Neural cell (in vitro differentiated cells): ENCODE results near the gene ELK3. TPM values are rescaled to one million over a fixed set of nuclear protein-coding genes. Genes with fewer than 3 reads are reported as not detected.
A peak's percentile ranks its signal among the peaks of the same experiment; 100 is the strongest.

Source experiments
- H2AFZ ChIP-seq: fragments of 200-600, 300-800 bp; sonication (generic), shearing (Covaris generic); 2 replicates; pipeline ENCODE4 v1.6.0; 2014; ENCODE audit warnings: low read depth, mild to moderate bottlenecking, antibody characterized with exemption, low read length, moderate library complexity
- H3F3A ChIP-seq: fragments of 200-600 bp; shearing (Covaris generic); 2 replicates; pipeline ENCODE4 v1.6.1; 2016; ENCODE audit warnings: mild to moderate bottlenecking, moderate library complexity, mixed read lengths, antibody characterized with exemption, low read length; ENCODE audit not compliant: insufficient read depth, poor library complexity, severe bottlenecking
- H3K27ac ChIP-seq: fragments of 200-600, 300-800 bp; sonication (generic), shearing (Covaris generic); 2 replicates; pipeline ENCODE4 v1.5.1; 2014; ENCODE audit warnings: mild to moderate bottlenecking, low read length, moderate library complexity
- H3K27me3 ChIP-seq: fragments of 300-800, 200-600 bp; sonication (generic), shearing (Covaris generic); 2 replicates; pipeline ENCODE4 v1.6.0; 2014; ENCODE audit warnings: mild to moderate bottlenecking, low read depth, low read length, moderate library complexity; ENCODE audit not compliant: insufficient read depth
- H3K36me3 ChIP-seq: fragments of 300-800, 200-600 bp; sonication (generic), shearing (Covaris generic); 2 replicates; pipeline ENCODE4 v1.5.1; 2014; ENCODE audit warnings: mild to moderate bottlenecking, antibody characterized with exemption, low read length, moderate library complexity; ENCODE audit not compliant: insufficient read depth
- H3K4me2 ChIP-seq: fragments of 300-800, 200-600 bp; sonication (generic), shearing (Covaris generic); 2 replicates; pipeline ENCODE4 v1.6.0; 2014; ENCODE audit warnings: mild to moderate bottlenecking, low read length
- H3K4me3 ChIP-seq: fragments of 300-800, 200-600 bp; sonication (generic), shearing (Covaris generic); 2 replicates; pipeline ENCODE4 v1.5.1; 2014; ENCODE audit warnings: mild to moderate bottlenecking, low read length, moderate library complexity
- H3K79me2 ChIP-seq: fragments of 200-600 bp; shearing (Covaris generic); replicated peaks from 2 replicates; pipeline ENCODE4 v1.6.0; 2014; ENCODE audit warnings: mild to moderate bottlenecking, low read length, moderate library complexity; ENCODE audit not compliant: insufficient read depth
- H3K9ac ChIP-seq: fragments of 300-800, 200-600 bp; sonication (generic), shearing (Covaris generic); 2 replicates; pipeline ENCODE4 v1.6.1; 2016; ENCODE audit warnings: mild to moderate bottlenecking, low read length, mixed read lengths
- H3K9me2 ChIP-seq: fragments of 200-600 bp; shearing (Covaris generic); 2 replicates; pipeline ENCODE4 v1.6.1; 2016; ENCODE audit warnings: mild to moderate bottlenecking, low read length, mixed read lengths; ENCODE audit not compliant: insufficient read depth
- H3K9me3 ChIP-seq: fragments of 200-600, 300-800 bp; sonication (generic), shearing (Covaris generic); 2 replicates; pipeline ENCODE4 v1.6.1; 2016; ENCODE audit warnings: mild to moderate bottlenecking, mixed run types, low read length, moderate library complexity, mixed read lengths
- H4K20me1 ChIP-seq: fragments of 200-600 bp; shearing (Covaris generic); 2 replicates; pipeline ENCODE4 v1.6.1; 2016; ENCODE audit warnings: mild to moderate bottlenecking, mixed run types; ENCODE audit not compliant: insufficient read depth
- EP300 ChIP-seq: fragments of 450-650 bp; conservative IDR thresholded peaks from 2 replicates; pipeline ENCODE4 v1.6.1; 2014; ENCODE audit warnings: antibody characterized with exemption, mild to moderate bottlenecking, moderate library complexity; ENCODE audit not compliant: poor library complexity, severe bottlenecking
- EZH2 ChIP-seq: fragments of 200-600, 300-800 bp; shearing (Covaris generic), sonication (generic); IDR thresholded peaks from 2 replicates; pipeline ENCODE4 v1.6.1; 2014; ENCODE audit warnings: antibody characterized with exemption, low read length, borderline replicate concordance, mild to moderate bottlenecking; ENCODE audit not compliant: insufficient read depth, poor library complexity, severe bottlenecking
- POLR2AphosphoS5 ChIP-seq: IDR thresholded peaks from 2 replicates; pipeline ENCODE4 v1.6.1; 2012
- RAD21 ChIP-seq: fragments of 450-650 bp; conservative IDR thresholded peaks from 2 replicates; pipeline ENCODE4 v1.6.1; 2014; ENCODE audit warnings: antibody characterized with exemption, mild to moderate bottlenecking, moderate library complexity
- REST ChIP-seq: IDR thresholded peaks from 2 replicates; pipeline ENCODE4 v1.6.1; 2012; ENCODE audit warnings: borderline replicate concordance
- SMC3 ChIP-seq: fragments of 450-650 bp; conservative IDR thresholded peaks from 2 replicates; pipeline ENCODE4 v1.6.1; 2014; ENCODE audit warnings: antibody characterized with exemption, mild to moderate bottlenecking, moderate library complexity; ENCODE audit not compliant: poor library complexity
- TAF1 ChIP-seq: IDR thresholded peaks from 2 replicates; pipeline ENCODE4 v1.6.1; 2012; ENCODE audit warnings: low read depth
- polyA minus RNA-seq: library from RNA; depleted of rRNA, polyadenylated mRNA; stranded (reverse); fragments of >200 nt; gene quantifications from 2 replicates; pipeline ENCODE4 v1.2.3, GENCODE V29; 2014
- polyA plus RNA-seq: library from polyadenylated mRNA; depleted of rRNA; stranded (reverse); fragments of >200 nt; gene quantifications from 2 replicates; pipeline ENCODE4 v1.2.3, GENCODE V29; 2014
- TF ChIP-seq, protein P1 (sequence below): fragments of 450-650 bp; IDR thresholded peaks from 2 replicates; pipeline ENCODE4 v1.5.1; 2014; ENCODE audit warnings: antibody characterized with exemption, mild to moderate bottlenecking, moderate library complexity; ENCODE audit not compliant: poor library complexity, severe bottlenecking

The ELK3 gene
- polyA plus RNA-seq, result 0.10 TPM in 1 of 2 replicates, not detected in the other
- polyA minus RNA-seq, result not detected in 2 replicates

GRCh38 chr12:96193725-96194575 lies at the start of gene ELK3:
Gene ELK3, plus strand, starts transcription at chr12:96194375.
- Histone ChIP-seq H3K9me3 (no peaks in the 10 kb centered on the region), H4K20me1 (no peaks in the 10 kb centered on the region), H3K4me2 (peak within 1 kb of the TSS; percentile 92), H2AFZ (no peak within 1 kb of the TSS), H3K4me3 (peak within 1 kb of the TSS; percentile 70), H3K27ac (no peak within 1 kb of the TSS), H3K9me2 (no peaks in the 10 kb centered on the region), H3K27me3 (peaks cover 46% of the 10 kb centered on the region), H3F3A (no peaks in the 10 kb centered on the region), H3K36me3 (no peaks in the 10 kb centered on the region), H3K79me2 (no peaks in the 10 kb centered on the region), H3K9ac (no peak within 1 kb of the TSS)
- TF ChIP-seq POLR2AphosphoS5 (no peak), RAD21 (no peak)

GRCh38 chr12:96146747-96147146 lies 47.4 kb upstream of the ELK3 start:
- Histone ChIP-seq H3K4me3 (no peak overlapping the region), H3F3A (no peaks in the 10 kb centered on the region), H3K27ac (no peak overlapping the region), H3K36me3 (no peaks in the 10 kb centered on the region), H3K9me2 (no peaks in the 10 kb centered on the region), H3K9ac (no peak overlapping the region), H4K20me1 (no peaks in the 10 kb centered on the region), H2AFZ (no peak overlapping the region), H3K9me3 (no peaks in the 10 kb centered on the region), H3K79me2 (no peaks in the 10 kb centered on the region), H3K27me3 (no peaks in the 10 kb centered on the region), H3K4me2 (no peak overlapping the region)
- no peak for TF ChIP-seq SMC3
- no peak for TF ChIP-seq REST
- TF ChIP-seq EZH2, result no peak
- TF ChIP-seq TAF1, result no peak
- TF ChIP-seq, protein P1, sequence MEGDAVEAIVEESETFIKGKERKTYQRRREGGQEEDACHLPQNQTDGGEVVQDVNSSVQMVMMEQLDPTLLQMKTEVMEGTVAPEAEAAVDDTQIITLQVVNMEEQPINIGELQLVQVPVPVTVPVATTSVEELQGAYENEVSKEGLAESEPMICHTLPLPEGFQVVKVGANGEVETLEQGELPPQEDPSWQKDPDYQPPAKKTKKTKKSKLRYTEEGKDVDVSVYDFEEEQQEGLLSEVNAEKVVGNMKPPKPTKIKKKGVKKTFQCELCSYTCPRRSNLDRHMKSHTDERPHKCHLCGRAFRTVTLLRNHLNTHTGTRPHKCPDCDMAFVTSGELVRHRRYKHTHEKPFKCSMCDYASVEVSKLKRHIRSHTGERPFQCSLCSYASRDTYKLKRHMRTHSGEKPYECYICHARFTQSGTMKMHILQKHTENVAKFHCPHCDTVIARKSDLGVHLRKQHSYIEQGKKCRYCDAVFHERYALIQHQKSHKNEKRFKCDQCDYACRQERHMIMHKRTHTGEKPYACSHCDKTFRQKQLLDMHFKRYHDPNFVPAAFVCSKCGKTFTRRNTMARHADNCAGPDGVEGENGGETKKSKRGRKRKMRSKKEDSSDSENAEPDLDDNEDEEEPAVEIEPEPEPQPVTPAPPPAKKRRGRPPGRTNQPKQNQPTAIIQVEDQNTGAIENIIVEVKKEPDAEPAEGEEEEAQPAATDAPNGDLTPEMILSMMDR, result no peak
- no peak for TF ChIP-seq EP300
- TF ChIP-seq RAD21, result no peak
